GM21825 (cell line): Measurements from ENCODE around the gene ASB4.

Experiments
- ATAC-seq: cut with Tn5 transposase; IDR thresholded peaks from one replicate; pipeline ENCODE4 v1.9.1; 2021; ENCODE audit warnings: mild to moderate bottlenecking, moderate library complexity; ENCODE audit not compliant: unreplicated experiment

The ASB4 gene

GRCh38 chr7:95525503-95525902 is 39.8 kb downstream of the ASB4 start:
- no peak for ATAC-seq

- no peak for ATAC-seq
Measured at GRCh38 chr7:95526128-95526738, 40.5 kb downstream of the ASB4 start.

- peak; percentile 80 for ATAC-seq
Measured at GRCh38 chr7:95527033-95527775, 41.5 kb downstream of the ASB4 start.

GRCh38 chr7:95527776-95528250 is 42.1 kb downstream of the ASB4 start:
- ATAC-seq: no peak

- ATAC-seq: no peak
Measured at GRCh38 chr7:95529701-95530100, 44.0 kb downstream of the ASB4 start.

- no peak for ATAC-seq
Measured at GRCh38 chr7:95530881-95531280, 45.1 kb downstream of the ASB4 start.

GRCh38 chr7:95531605-95532219 is 46.0 kb downstream of the ASB4 start:
- ATAC-seq: no peak

- ATAC-seq: no peak
Measured at GRCh38 chr7:95534796-95535195, 49.1 kb downstream of the ASB4 start.

GRCh38 chr7:95535662-95536061 is 49.9 kb downstream of the ASB4 start:
- no peak for ATAC-seq

GRCh38 chr7:95536656-95537311 is 51.0 kb downstream of the ASB4 start:
- ATAC-seq: no peak

GRCh38 chr7:95537468-95537867 is 51.7 kb downstream of the ASB4 start:
- no peak for ATAC-seq

GRCh38 chr7:95539426-95539825 is 53.7 kb downstream of the ASB4 start:
- ATAC-seq: no peak

- ATAC-seq: no peak
Measured at GRCh38 chr7:95540366-95540765, 54.6 kb downstream of the ASB4 start.

GRCh38 chr7:95543312-95543711 is 57.6 kb downstream of the ASB4 start:
- ATAC-seq: no peak

- ATAC-seq: no peak
Measured at GRCh38 chr7:95544171-95544570, 58.4 kb downstream of the ASB4 start.

- ATAC-seq: no peak
Measured at GRCh38 chr7:95545007-95545615, 59.4 kb downstream of the ASB4 start.

- no peak for ATAC-seq
Measured at GRCh38 chr7:95545673-95546072, 59.9 kb downstream of the ASB4 start.

- ATAC-seq: no peak
Measured at GRCh38 chr7:95546647-95547046, 60.9 kb downstream of the ASB4 start.

- no peak for ATAC-seq
Measured at GRCh38 chr7:95547361-95548348, 61.9 kb downstream of the ASB4 start.
